Endothelial cell of umbilical vein (primary cell): Measurements from ENCODE around the gene GNG2.

Experiments
- CTCF ChIP-seq, 2 donors: IDR thresholded peaks; 1 replicate in 1 of 2; 2 replicates in 1 of 2; pipeline ENCODE4 v1.5.1; 2011; ENCODE audit warnings: low read length in 2 of 2, mild to moderate bottlenecking in 2 of 2, moderate library complexity in 2 of 2, control low read depth in 1 of 2, inconsistent platforms in 1 of 2, low read depth in 1 of 2; ENCODE audit not compliant: insufficient read depth in 1 of 2; ENCODE audit errors: extremely low read depth in 1 of 2
- FOS ChIP-seq: IDR thresholded peaks from 2 replicates; pipeline ENCODE4 v1.6.1; 2011; ENCODE audit warnings: mild to moderate bottlenecking, low read length, moderate library complexity, borderline replicate concordance; ENCODE audit not compliant: insufficient read depth
- JUN ChIP-seq: IDR thresholded peaks from 2 replicates; pipeline ENCODE4 v1.6.1; 2011; ENCODE audit warnings: borderline replicate concordance, low read depth; ENCODE audit not compliant: insufficient read length, insufficient read depth
- MAX ChIP-seq: IDR thresholded peaks from 2 replicates; pipeline ENCODE4 v1.6.1; 2011; ENCODE audit not compliant: insufficient read depth, insufficient read length
- MYC ChIP-seq: IDR thresholded peaks from one replicate; pipeline ENCODE4 v1.6.1; 2011; ENCODE audit warnings: mild to moderate bottlenecking, low read depth, low read length
- POLR2A ChIP-seq: IDR thresholded peaks from 2 replicates; pipeline ENCODE4 v1.6.1; 2012; ENCODE audit warnings: low read depth, mild to moderate bottlenecking, control low read depth, low read length
- POLR2AphosphoS5 ChIP-seq: IDR thresholded peaks from 2 replicates; pipeline ENCODE4 v1.6.1; 2012; ENCODE audit warnings: low read depth, mild to moderate bottlenecking, control low read depth, low read length, moderate library complexity; ENCODE audit not compliant: insufficient read depth

- TF ChIP-seq CTCF (IDR thresholded peaks at IDR 0.05; ENCODE audit: extremely low read depth in 1 of 2, insufficient read depth in 1 of 2, low read depth in 1 of 2, low read length in 2 of 2), result no peak
- no peak for TF ChIP-seq FOS
- TF ChIP-seq POLR2AphosphoS5, result no peak
- TF ChIP-seq MAX, result no peak
- no peak for TF ChIP-seq POLR2A
- no peak for TF ChIP-seq JUN
- TF ChIP-seq MYC, result no peak
These were observed 12.0 kb downstream of the GNG2 start for GRCh38 chr14:51872396-51872795.
